GM18502 (cell line): ENCODE measurements around the gene GSC.

ENCODE experiments used
- ATAC-seq: cut with Tn5 transposase; IDR thresholded peaks from one replicate; pipeline ENCODE4 v1.9.1; 2021; ENCODE audit warnings: mild to moderate bottlenecking; ENCODE audit not compliant: unreplicated experiment, poor library complexity

Gene GSC

GRCh38 chr14:94772548-94772947 is 2.6 kb upstream of the GSC start:
- ATAC-seq: no peak

- ATAC-seq: no peak
Observed at GRCh38 chr14:94771906-94772490, 2.1 kb upstream of the GSC start.

- ATAC-seq: no peak
Observed at GRCh38 chr14:94771158-94771905, 1.4 kb upstream of the GSC start.

GRCh38 chr14:94770815-94771157 is 873 bp upstream of the GSC start:
- no peak for ATAC-seq

- no peak for ATAC-seq
Observed at GRCh38 chr14:94770251-94770749, 387 bp upstream of the GSC start.

GRCh38 chr14:94768521-94769390 is 1.2 kb downstream of the GSC start:
- ATAC-seq: no peak

GRCh38 chr14:94768141-94768520 is 1.8 kb downstream of the GSC start:
- no peak for ATAC-seq

GRCh38 chr14:94767321-94767878 is 2.5 kb downstream of the GSC start:
- no peak for ATAC-seq

GRCh38 chr14:94764573-94764972 is 5.3 kb downstream of the GSC start:
- ATAC-seq: no peak

- no peak for ATAC-seq
Observed at GRCh38 chr14:94762431-94762830, 7.5 kb downstream of the GSC start.

- no peak for ATAC-seq
Observed at GRCh38 chr14:94761997-94762377, 7.9 kb downstream of the GSC start.

GRCh38 chr14:94761348-94761996 is 8.4 kb downstream of the GSC start:
- ATAC-seq: no peak

- ATAC-seq: no peak
Observed at GRCh38 chr14:94756310-94756882, 13.5 kb downstream of the GSC start.

GRCh38 chr14:94754391-94754942 is 15.4 kb downstream of the GSC start:
- ATAC-seq: no peak

GRCh38 chr14:94752591-94753436 is 17.1 kb downstream of the GSC start:
- ATAC-seq: no peak

GRCh38 chr14:94751956-94752355 is 18.0 kb downstream of the GSC start:
- ATAC-seq: no peak

GRCh38 chr14:94751321-94751720 is 18.6 kb downstream of the GSC start:
- ATAC-seq: no peak

GRCh38 chr14:94750371-94750770 is 19.5 kb downstream of the GSC start:
- no peak for ATAC-seq
